ENCODE measurements around the gene NINJ1. TPM values are rescaled to one million over a fixed set of nuclear protein-coding genes. Genes with fewer than 3 reads are reported as not detected.

Gene NINJ1
- 10 to 100 TPM; 28.5 to 58.5 (median 45.7) TPM for total RNA-seq

GRCh38 chr9:93134015-93134739 lies at the start of gene NINJ1:
TSS of gene NINJ1 (minus strand) at chr9:93134251. CDS start at chr9:93134217, 34 bp downstream.
- ATAC-seq, result peak; percentile 65 to 80
- peak; percentile 56 to 59 for DNase-seq
- Histone ChIP-seq H3K36me3 (no peaks in the 10 kb centered on the region), H3K27ac (peak within 1 kb of the TSS; percentile 95 to 99 (median 96)), H3K4me1 (peaks cover 57 to 63% of the 10 kb centered on the region in 2 donors), H3K27me3 (no peaks in the 10 kb centered on the region), H3K9me3 (no peaks in the 10 kb centered on the region), H3K4me3 (peak within 1 kb of the TSS; percentile 69 to 91 (median 86))
- intact Hi-C loops (cut with DNase I; ENCODE audit: low total_unique reads) (loop anchor here (5.0 kb wide), 1 partner anchor 37 kb away; the partner anchor contains the start of gene CARD19), in situ Hi-C loops (cut with MboI; ENCODE audit: low sequenced_read_pairs in 4 of 4) (no loop called here)
- TF ChIP-seq POLR2A (IDR thresholded peaks at IDR 0.05), result peak; percentile 87 to 94
- TF ChIP-seq CTCF (IDR thresholded peaks at IDR 0.05 in 4 of 5, conservative IDR thresholded peaks at IDR 0.05 in 1 of 5), result no peak

GRCh38 chr9:93183131-93183662 lies 49.1 kb upstream of the NINJ1 start:
- no peak for ATAC-seq
- in situ Hi-C loops (cut with MboI; ENCODE audit: low sequenced_read_pairs in 4 of 4) (no loop called here), intact Hi-C loops (cut with DNase I; ENCODE audit: low total_unique reads) (loop anchor here (2.0 kb wide), 1 partner anchor 22 kb away; no protein-coding TSS in a partner anchor)
- Histone ChIP-seq H3K27ac (peak overlapping the region in 3 of 4 donors; percentile 52 to 85 (median 78)), H3K9me3 (no peaks in the 10 kb centered on the region), H3K4me3 (peak overlapping the region; percentile 52 to 72 (median 61)), H3K36me3 (no peaks in the 10 kb centered on the region), H3K27me3 (no peaks in the 10 kb centered on the region), H3K4me1 (peaks cover 31 to 38% of the 10 kb centered on the region in 2 donors)
- TF ChIP-seq POLR2A (IDR thresholded peaks at IDR 0.05) (no peak), CTCF (IDR thresholded peaks at IDR 0.05 in 4 of 5, conservative IDR thresholded peaks at IDR 0.05 in 1 of 5) (no peak)
- no peak for DNase-seq

- no peaks in the 10 kb centered on the region for H3K36me3 ChIP-seq
- H3K27me3 ChIP-seq, result no peaks in the 10 kb centered on the region
- DNase-seq (no peak), ATAC-seq (no peak)
- TF ChIP-seq POLR2A (IDR thresholded peaks at IDR 0.05) (no peak), CTCF (IDR thresholded peaks at IDR 0.05 in 4 of 5, conservative IDR thresholded peaks at IDR 0.05 in 1 of 5) (no peak)
- peak overlapping the region in 1 of 4 donors; percentile 40 for H3K27ac ChIP-seq
- in situ Hi-C loops (cut with MboI; ENCODE audit: low sequenced_read_pairs in 4 of 4) (no loop called here), intact Hi-C loops (cut with DNase I; ENCODE audit: low total_unique reads) (loop anchor here (2.0 kb wide), 1 partner anchor 22 kb away; no protein-coding TSS in a partner anchor)
- peaks cover 31 to 38% of the 10 kb centered on the region in 2 donors for H3K4me1 ChIP-seq
- no peaks in the 10 kb centered on the region for H3K9me3 ChIP-seq
- H3K4me3 ChIP-seq, result no peak overlapping the region
These were observed 48.5 kb upstream of the NINJ1 start for GRCh38 chr9:93182572-93182971.

- intact Hi-C loops (cut with DNase I; ENCODE audit: low total_unique reads) (loop anchor here (2.0 kb wide), 1 partner anchor 21 kb away; no protein-coding TSS in a partner anchor), in situ Hi-C loops (cut with MboI; ENCODE audit: low sequenced_read_pairs in 4 of 4) (no loop called here)
- H3K27me3 ChIP-seq, result no peaks in the 10 kb centered on the region
- TF ChIP-seq POLR2A (IDR thresholded peaks at IDR 0.05) (no peak), CTCF (IDR thresholded peaks at IDR 0.05 in 4 of 5, conservative IDR thresholded peaks at IDR 0.05 in 1 of 5) (no peak)
- no peaks in the 10 kb centered on the region for H3K36me3 ChIP-seq
- DNase-seq, result peak in 1 of 2 donors; percentile 58
- H3K27ac ChIP-seq, result peak overlapping the region in 3 of 4 donors; percentile 2 to 40 (median 18)
- peaks cover 25 to 31% of the 10 kb centered on the region in 2 donors for H3K4me1 ChIP-seq
- no peak overlapping the region for H3K4me3 ChIP-seq
- ATAC-seq, result peak; percentile 27 to 36
- H3K9me3 ChIP-seq, result no peaks in the 10 kb centered on the region
These were observed 47.8 kb upstream of the NINJ1 start for GRCh38 chr9:93181672-93182435.
